ENCODE data around the gene RARA. TPM values are rescaled to one million over a fixed set of nuclear protein-coding genes. Genes with fewer than 3 reads are reported as not detected.
A peak's percentile ranks its signal among the peaks of the same experiment; 100 is the strongest.
"Not testable (repeated sequence)": the region's sequence is repeated elsewhere in the genome, so short reads cannot be mapped to it uniquely, and the experiment has no call there.

RARA gene
- total RNA-seq, 1 experiment from 2014 or later, result 21.8 TPM

DNA sequence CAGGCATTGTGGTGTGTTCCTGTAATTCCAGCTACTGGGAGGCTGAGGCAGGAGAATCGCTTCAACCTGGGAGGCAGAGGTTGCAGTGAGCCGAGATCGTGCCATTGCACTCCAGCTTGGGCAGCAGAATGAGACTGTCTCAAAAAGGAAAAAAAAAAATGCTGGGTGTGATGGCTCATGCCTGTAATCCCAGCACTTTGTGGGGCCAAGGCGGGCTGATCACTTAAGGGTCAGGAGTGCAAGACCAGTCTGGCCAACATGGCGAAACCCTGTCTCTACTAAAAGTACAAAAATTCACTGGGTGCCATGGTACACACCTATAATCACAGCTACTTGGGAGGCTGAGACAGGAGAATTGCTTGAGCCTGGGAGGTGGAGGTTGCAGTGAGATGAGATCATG is 4.1 kb upstream of the RARA start:
- peaks cover 60% of the 10 kb centered on the region for H3K4me1 ChIP-seq (replicated peaks; ENCODE audit: insufficient read depth)
- H3K27ac ChIP-seq; H3K4me3 ChIP-seq; H3K36me3 ChIP-seq (ENCODE audit: low read depth); H3K4me2 ChIP-seq; DNase-seq; H4K20me1 ChIP-seq (ENCODE audit: insufficient read depth); H3K9me2 ChIP-seq (ENCODE audit: insufficient read depth); H2AFZ ChIP-seq; H3K9me3 ChIP-seq (ENCODE audit: insufficient read depth, low read depth); H3K79me2 ChIP-seq (ENCODE audit: low read depth); POLR2A ChIA-PET (ENCODE audit: unreplicated experiment); H3K27me3 ChIP-seq (ENCODE audit: insufficient read depth, low read depth); BruUV-seq (replicated peaks): not testable (repeated sequence)
- CTCF ChIA-PET, result interaction anchor here (0.6 to 0.7 kb wide), 2 partner anchors 14 to 54 kb away, joined by 3 to 7 read pairs; no protein-coding TSS in a partner anchor
- intact Hi-C loops (cut with micrococcal nuclease; ENCODE audit: unreplicated experiment), result loop anchor here (5.0 kb wide), 1 partner anchor 227 kb away; no protein-coding TSS in a partner anchor
- peaks cover 54% of the 10 kb centered on the region for H3F3A ChIP-seq (ENCODE audit: insufficient read depth, low read depth)

DNA sequence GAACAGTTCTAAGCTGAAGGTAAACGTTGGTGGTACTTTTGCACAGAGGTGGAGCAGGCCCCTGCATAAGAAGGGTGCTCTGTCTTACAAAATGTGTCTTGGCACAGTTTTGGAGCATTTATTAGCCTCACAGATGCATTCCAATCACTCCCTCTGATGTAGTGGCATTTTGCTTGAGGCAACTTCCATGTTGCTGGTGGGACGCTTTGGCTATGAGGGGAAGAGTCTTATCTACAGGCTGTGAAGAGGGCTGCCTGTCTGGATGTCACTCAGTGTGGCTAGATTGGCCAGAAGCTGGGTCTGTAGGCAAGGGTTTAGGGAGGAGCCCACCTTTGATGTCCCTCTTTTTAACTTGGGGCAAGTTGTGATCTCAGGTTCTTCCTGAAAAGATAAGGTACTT is 2.6 kb upstream of the RARA start:
- no TSS peak for BruUV-seq (replicated peaks)
- Histone ChIP-seq H3K27ac (peak overlapping the region; percentile 25), H3K4me3 (no peak overlapping the region), H3K79me2 (ENCODE audit: low read depth) (no peaks in the 10 kb centered on the region), H3K36me3 (ENCODE audit: low read depth) (no peaks in the 10 kb centered on the region), H3K4me2 (peak overlapping the region; percentile 89), H2AFZ (no peak overlapping the region), H3K9me3 (ENCODE audit: insufficient read depth, low read depth) (no peaks in the 10 kb centered on the region), H4K20me1 (ENCODE audit: insufficient read depth) (no peaks in the 10 kb centered on the region), H3K4me1 (replicated peaks; ENCODE audit: insufficient read depth) (peaks cover 76% of the 10 kb centered on the region), H3F3A (ENCODE audit: insufficient read depth, low read depth) (peaks cover 50% of the 10 kb centered on the region), H3K9me2 (ENCODE audit: insufficient read depth) (no peaks in the 10 kb centered on the region), H3K27me3 (ENCODE audit: insufficient read depth, low read depth) (no peaks in the 10 kb centered on the region)
- TF ChIP-seq, protein P1, sequence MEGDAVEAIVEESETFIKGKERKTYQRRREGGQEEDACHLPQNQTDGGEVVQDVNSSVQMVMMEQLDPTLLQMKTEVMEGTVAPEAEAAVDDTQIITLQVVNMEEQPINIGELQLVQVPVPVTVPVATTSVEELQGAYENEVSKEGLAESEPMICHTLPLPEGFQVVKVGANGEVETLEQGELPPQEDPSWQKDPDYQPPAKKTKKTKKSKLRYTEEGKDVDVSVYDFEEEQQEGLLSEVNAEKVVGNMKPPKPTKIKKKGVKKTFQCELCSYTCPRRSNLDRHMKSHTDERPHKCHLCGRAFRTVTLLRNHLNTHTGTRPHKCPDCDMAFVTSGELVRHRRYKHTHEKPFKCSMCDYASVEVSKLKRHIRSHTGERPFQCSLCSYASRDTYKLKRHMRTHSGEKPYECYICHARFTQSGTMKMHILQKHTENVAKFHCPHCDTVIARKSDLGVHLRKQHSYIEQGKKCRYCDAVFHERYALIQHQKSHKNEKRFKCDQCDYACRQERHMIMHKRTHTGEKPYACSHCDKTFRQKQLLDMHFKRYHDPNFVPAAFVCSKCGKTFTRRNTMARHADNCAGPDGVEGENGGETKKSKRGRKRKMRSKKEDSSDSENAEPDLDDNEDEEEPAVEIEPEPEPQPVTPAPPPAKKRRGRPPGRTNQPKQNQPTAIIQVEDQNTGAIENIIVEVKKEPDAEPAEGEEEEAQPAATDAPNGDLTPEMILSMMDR (conservative IDR thresholded peaks at IDR 0.05), result no peak
- TF ChIP-seq EZH2 (IDR thresholded peaks at IDR 0.05; ENCODE audit: low read depth), result no peak
- ChIA-PET CTCF (no interaction called here), POLR2A (ENCODE audit: unreplicated experiment) (interaction anchor here (0.5 kb wide), 1 partner anchor 250 kb away, joined by 3 read pairs; no protein-coding TSS in a partner anchor)
- intact Hi-C loops (cut with micrococcal nuclease; ENCODE audit: unreplicated experiment), result no loop called here
- DNase-seq, result no peak

DNA sequence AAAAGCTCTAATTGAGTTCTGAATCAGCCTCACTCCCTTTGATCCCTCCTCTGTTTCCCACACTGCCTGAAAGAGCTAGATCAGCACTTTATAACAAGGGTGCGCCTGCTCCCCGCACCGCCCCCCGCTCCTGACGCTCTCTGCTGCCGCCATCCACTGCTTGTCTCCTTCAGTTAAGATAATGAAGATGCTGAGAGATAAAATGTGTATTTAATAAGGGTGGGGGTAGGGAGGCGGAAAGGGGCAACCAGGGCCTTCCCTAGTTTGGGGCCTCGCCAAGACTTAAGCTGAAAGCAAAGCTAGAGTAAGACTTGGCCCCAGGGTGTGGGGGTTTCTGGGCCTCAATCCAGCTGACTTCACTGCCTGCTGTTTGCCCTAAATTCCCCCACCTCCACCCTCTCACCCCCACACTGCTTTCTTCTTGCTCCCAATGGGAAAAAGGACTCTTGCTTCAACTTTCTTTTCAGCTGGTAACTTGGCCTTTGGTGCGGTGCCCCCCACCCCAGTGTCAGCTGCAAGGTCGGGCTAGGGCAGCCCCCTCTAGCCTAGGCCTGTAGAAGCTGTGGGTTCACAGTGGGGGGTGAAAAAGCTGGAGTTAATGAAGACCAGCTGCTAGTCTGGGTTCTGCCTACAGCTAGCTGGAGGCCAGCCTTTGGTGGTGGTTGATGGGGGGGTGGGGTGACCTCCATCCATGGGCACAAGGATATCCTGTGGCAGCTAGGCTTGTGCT is 1.8 kb upstream of the RARA start:
- no TSS peak for BruUV-seq (replicated peaks)
- H3K36me3 ChIP-seq (ENCODE audit: low read depth), result no peaks in the 10 kb centered on the region
- no peaks in the 10 kb centered on the region for H3K27me3 ChIP-seq (ENCODE audit: insufficient read depth, low read depth)
- H4K20me1 ChIP-seq (ENCODE audit: insufficient read depth), result no peaks in the 10 kb centered on the region
- CTCF ChIA-PET, result interaction anchor here (0.6 kb wide), 1 partner anchor 21 kb away, joined by 5 read pairs; no protein-coding TSS in a partner anchor
- peaks cover 83% of the 10 kb centered on the region for H3K4me1 ChIP-seq (replicated peaks; ENCODE audit: insufficient read depth)
- no peak for DNase-seq
- intact Hi-C loops (cut with micrococcal nuclease; ENCODE audit: unreplicated experiment), result no loop called here
- no peaks in the 10 kb centered on the region for H3K9me2 ChIP-seq (ENCODE audit: insufficient read depth)
- peak overlapping the region; percentile 25 for H3K27ac ChIP-seq
- H3K9me3 ChIP-seq (ENCODE audit: insufficient read depth, low read depth), result no peaks in the 10 kb centered on the region
- H3K4me2 ChIP-seq, result peak overlapping the region; percentile 89
- H3F3A ChIP-seq (ENCODE audit: insufficient read depth, low read depth), result peaks cover 53% of the 10 kb centered on the region
- no peaks in the 10 kb centered on the region for H3K79me2 ChIP-seq (ENCODE audit: low read depth)
- POLR2A ChIA-PET (ENCODE audit: unreplicated experiment), result interaction anchor here (0.5 to 0.7 kb wide), 3 partner anchors 9 to 249 kb away, joined by 3 to 6 read pairs (median 3); no protein-coding TSS in a partner anchor
- no peak overlapping the region for H2AFZ ChIP-seq
- no peak overlapping the region for H3K4me3 ChIP-seq
- TF ChIP-seq, protein P1 (conservative IDR thresholded peaks at IDR 0.05), result no peak
- no peak for TF ChIP-seq EZH2 (IDR thresholded peaks at IDR 0.05; ENCODE audit: low read depth)

Measured in PC-9 (cell line).